Muscle layer of duodenum (tissue), 2 donors: Measurements from ENCODE around the gene TMEM178A.
"Not testable (repeated sequence)": the region's sequence is repeated elsewhere in the genome, so short reads cannot be mapped to it uniquely, and the experiment has no call there.

Experiments used
- H3K27ac ChIP-seq: one replicate; pipeline ENCODE4 v1.7.0; 2013; ENCODE audit warnings: mild to moderate bottlenecking, low read length
- H3K27me3 ChIP-seq: one replicate; pipeline ENCODE4 v1.7.0; 2013; ENCODE audit warnings: low read depth, mild to moderate bottlenecking, control low read depth, low read length
- H3K36me3 ChIP-seq, 2 donors: one replicate each; pipeline ENCODE4 v1.7.0; 2013; ENCODE audit warnings: low read length in 2 of 2, control low read depth in 1 of 2, mild to moderate bottlenecking in 1 of 2; ENCODE audit not compliant: insufficient read depth in 2 of 2, control insufficient read depth in 1 of 2
- H3K4me1 ChIP-seq, 2 donors: one replicate each; pipeline ENCODE4 v1.7.0; 2013; ENCODE audit warnings: low read length in 2 of 2, mild to moderate bottlenecking in 2 of 2, control low read depth in 1 of 2, moderate library complexity in 1 of 2; ENCODE audit not compliant: insufficient read depth in 2 of 2, control insufficient read depth in 1 of 2
- H3K4me3 ChIP-seq, 2 donors: one replicate each; pipeline ENCODE4 v1.7.0; 2013; ENCODE audit warnings: low read length in 2 of 2, low read depth in 1 of 2, mild to moderate bottlenecking in 1 of 2
- H3K9me3 ChIP-seq, 2 donors: one replicate each; pipeline ENCODE4 v1.7.0; 2013; ENCODE audit warnings: low read length in 2 of 2, control low read depth in 1 of 2, mild to moderate bottlenecking in 1 of 2; ENCODE audit not compliant: control insufficient read depth in 1 of 2
- donor health status: healthy.

TMEM178A gene

GRCh38 chr2:39718483-39718882 is 52.8 kb downstream of the TMEM178A start:
- Histone ChIP-seq H3K4me3 (no peak overlapping the region), H3K27ac (no peak overlapping the region), H3K27me3 (no peaks in the 10 kb centered on the region), H3K9me3 (no peaks in the 10 kb centered on the region), H3K4me1 (no peaks in the 10 kb centered on the region), H3K36me3 (no peaks in the 10 kb centered on the region)

- H3K27ac ChIP-seq, result no peak overlapping the region
- H3K27me3 ChIP-seq, result no peaks in the 10 kb centered on the region
- no peak overlapping the region for H3K4me3 ChIP-seq
- H3K36me3 ChIP-seq, result no peaks in the 10 kb centered on the region
- H3K4me1 ChIP-seq, result no peaks in the 10 kb centered on the region
- H3K9me3 ChIP-seq, result no peaks in the 10 kb centered on the region
These were observed 53.6 kb downstream of the TMEM178A start for GRCh38 chr2:39719317-39719716.

- H3K9me3 ChIP-seq, result no peaks in the 10 kb centered on the region
- H3K36me3 ChIP-seq, result no peaks in the 10 kb centered on the region
- no peak overlapping the region for H3K4me3 ChIP-seq
- no peak overlapping the region for H3K27ac ChIP-seq
- H3K27me3 ChIP-seq, result no peaks in the 10 kb centered on the region
- H3K4me1 ChIP-seq, result no peaks in the 10 kb centered on the region
These were observed 55.3 kb downstream of the TMEM178A start for GRCh38 chr2:39720970-39721369.

GRCh38 chr2:39723497-39723896 is 57.8 kb downstream of the TMEM178A start:
- H3K4me1 ChIP-seq, result no peaks in the 10 kb centered on the region
- H3K27ac ChIP-seq, result no peak overlapping the region
- no peak overlapping the region for H3K4me3 ChIP-seq
- H3K9me3 ChIP-seq, result no peaks in the 10 kb centered on the region
- H3K27me3 ChIP-seq, result no peaks in the 10 kb centered on the region
- H3K36me3 ChIP-seq, result no peaks in the 10 kb centered on the region

GRCh38 chr2:39723946-39724827 is 58.5 kb downstream of the TMEM178A start:
- H3K9me3 ChIP-seq, result no peaks in the 10 kb centered on the region
- H3K4me3 ChIP-seq, result no peak overlapping the region
- H3K4me1 ChIP-seq, result no peaks in the 10 kb centered on the region
- no peaks in the 10 kb centered on the region for H3K36me3 ChIP-seq
- H3K27ac ChIP-seq, result no peak overlapping the region
- H3K27me3 ChIP-seq, result no peaks in the 10 kb centered on the region

- Histone ChIP-seq H3K4me1 (no peaks in the 10 kb centered on the region), H3K36me3 (no peaks in the 10 kb centered on the region), H3K27me3 (no peaks in the 10 kb centered on the region), H3K4me3 (no peak overlapping the region), H3K9me3 (no peaks in the 10 kb centered on the region), H3K27ac (no peak overlapping the region)
These were observed 59.1 kb downstream of the TMEM178A start for GRCh38 chr2:39724828-39725144.

GRCh38 chr2:39725401-39725800 is 59.7 kb downstream of the TMEM178A start:
- no peaks in the 10 kb centered on the region for H3K27me3 ChIP-seq

GRCh38 chr2:39728085-39728484 is 62.4 kb downstream of the TMEM178A start:
- H3K4me1 ChIP-seq, H3K27me3 ChIP-seq, H3K27ac ChIP-seq, H3K36me3 ChIP-seq, H3K4me3 ChIP-seq, H3K9me3 ChIP-seq: not testable (repeated sequence)

More at GRCh38 chr2:39725401-39725800, 59.7 kb downstream of the TMEM178A start:
- H3K4me1 ChIP-seq, result no peaks in the 10 kb centered on the region
- H3K36me3 ChIP-seq, result peaks cover 0 to under 1% of the 10 kb centered on the region in 2 donors
- no peak overlapping the region for H3K27ac ChIP-seq
- H3K4me3 ChIP-seq, result no peak overlapping the region
- no peaks in the 10 kb centered on the region for H3K9me3 ChIP-seq

GRCh38 chr2:39728941-39729351 is 63.2 kb downstream of the TMEM178A start:
- no peaks in the 10 kb centered on the region for H3K9me3 ChIP-seq
- H3K36me3 ChIP-seq, result peaks cover 3 to 9% of the 10 kb centered on the region in 2 donors
- no peak overlapping the region for H3K4me3 ChIP-seq
- H3K27me3 ChIP-seq, result no peaks in the 10 kb centered on the region
- H3K4me1 ChIP-seq, result no peaks in the 10 kb centered on the region
- H3K27ac ChIP-seq, result no peak overlapping the region

GRCh38 chr2:39730276-39730675 is 64.6 kb downstream of the TMEM178A start:
- no peaks in the 10 kb centered on the region for H3K9me3 ChIP-seq

GRCh38 chr2:39730685-39731302 is 65.1 kb downstream of the TMEM178A start:
- H3K27ac ChIP-seq, result no peak overlapping the region
- no peaks in the 10 kb centered on the region for H3K9me3 ChIP-seq
- H3K27me3 ChIP-seq, result no peaks in the 10 kb centered on the region
- peaks cover 10 to 17% of the 10 kb centered on the region in 2 donors for H3K36me3 ChIP-seq
- no peaks in the 10 kb centered on the region for H3K4me1 ChIP-seq
- no peak overlapping the region for H3K4me3 ChIP-seq

More at GRCh38 chr2:39730276-39730675, 64.6 kb downstream of the TMEM178A start:
- no peak overlapping the region for H3K4me3 ChIP-seq
- peaks cover 5 to 12% of the 10 kb centered on the region in 2 donors for H3K36me3 ChIP-seq
- no peak overlapping the region for H3K27ac ChIP-seq
- H3K27me3 ChIP-seq, result no peaks in the 10 kb centered on the region
- H3K4me1 ChIP-seq, result no peaks in the 10 kb centered on the region
